ENCODE measurements around the gene NOS1AP.

Gene NOS1AP

DNA sequence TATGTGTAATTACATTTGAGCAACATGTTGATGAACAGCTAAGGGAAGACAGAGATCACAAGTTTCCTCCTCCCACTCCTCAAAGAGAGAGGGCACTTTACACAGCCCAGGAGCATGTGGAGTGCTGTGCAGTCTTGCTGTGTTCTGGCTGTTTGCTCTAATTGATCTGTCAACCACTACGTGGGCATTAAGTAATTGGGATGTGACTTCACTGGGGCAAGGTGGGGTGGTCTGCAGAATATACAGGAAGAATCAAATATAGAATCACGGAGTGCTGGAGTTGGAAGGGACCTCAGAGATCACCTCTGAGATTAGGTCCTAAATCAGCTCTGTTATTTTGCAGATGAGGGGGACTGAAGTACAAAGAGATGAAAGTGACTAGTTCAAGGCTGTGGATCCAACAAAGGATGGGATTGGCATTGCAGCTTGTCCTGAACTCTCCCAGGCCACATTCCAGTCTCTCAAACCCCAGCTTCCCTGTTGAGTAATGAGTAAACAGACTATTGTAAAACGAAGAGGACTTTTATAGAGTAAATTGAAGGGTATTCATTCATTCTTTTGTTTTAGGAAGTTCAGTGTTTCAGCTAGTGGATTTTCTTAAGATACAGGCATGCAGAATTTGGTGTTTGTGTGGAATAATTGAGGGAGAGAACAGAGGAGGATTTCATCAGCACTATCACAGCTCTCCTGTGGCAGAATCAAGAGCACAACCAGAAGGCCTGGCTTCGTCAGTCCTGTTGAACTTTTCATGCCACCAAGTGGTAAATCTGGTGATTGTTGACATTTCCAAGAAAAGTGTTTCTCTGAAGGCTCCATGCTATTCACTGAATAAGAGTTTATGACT is 22.4 kb downstream of the NOS1AP start:
- DNase-seq (ENCODE audit: low spot score in 2 of 2): no peak
- ATAC-seq: no peak
- Mint-ChIP-seq H3K9me3 (no peaks in the 10 kb centered on the region), H3K27ac (no peak overlapping the region), H3K4me1 (no peaks in the 10 kb centered on the region), H3K36me3 (no peaks in the 10 kb centered on the region), H3K4me3 (no peak overlapping the region)

DNA sequence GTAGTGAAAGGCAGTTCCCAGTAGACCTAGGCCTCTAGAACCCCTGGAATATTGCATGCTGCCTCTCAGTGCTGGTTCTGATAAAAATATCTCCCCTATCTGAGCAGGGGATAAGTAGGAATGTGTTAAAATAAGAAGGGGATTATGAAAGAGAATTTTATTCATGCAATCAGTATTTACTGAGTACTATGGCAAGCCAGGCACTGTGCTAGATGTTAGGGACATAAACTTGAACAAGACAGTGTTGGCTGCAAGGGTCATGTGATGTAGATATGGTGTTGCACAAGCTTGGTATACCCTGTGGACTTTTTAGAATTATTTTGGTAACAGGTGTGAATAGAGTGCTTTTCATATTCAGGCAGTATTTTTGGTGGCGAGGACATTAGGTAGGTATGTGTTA is 23.6 kb downstream of the NOS1AP start:
- Mint-ChIP-seq H3K4me1 (no peaks in the 10 kb centered on the region), H3K27ac (no peak overlapping the region)

DNA sequence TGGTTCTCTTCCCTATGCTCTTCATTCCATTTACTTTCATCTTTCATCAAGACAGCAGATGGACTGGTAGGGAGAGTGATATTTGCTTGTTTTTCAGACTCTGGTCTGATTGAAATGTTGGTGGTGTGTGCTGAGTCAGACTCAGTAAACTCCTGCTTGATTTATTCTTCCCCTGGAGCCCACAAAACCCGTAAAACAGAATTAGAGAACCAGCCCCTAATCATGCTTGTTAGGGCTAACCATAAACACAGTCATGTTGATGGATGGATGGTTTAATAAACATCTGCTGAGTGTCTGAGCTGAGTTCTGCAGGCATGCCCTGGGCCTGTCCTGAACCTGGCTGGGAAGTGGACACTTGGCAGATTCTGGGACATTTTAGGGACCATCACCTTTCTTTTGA is 24.8 kb downstream of the NOS1AP start:
- DNase-seq (ENCODE audit: low spot score in 2 of 2): no peak
- Mint-ChIP-seq H3K4me1 (no peaks in the 10 kb centered on the region), H3K9me3 (no peaks in the 10 kb centered on the region), H3K27ac (no peak overlapping the region), H3K36me3 (no peaks in the 10 kb centered on the region), H3K4me3 (no peak overlapping the region)
- no peak for ATAC-seq

More for the DNA sequence above, 23.6 kb downstream of the NOS1AP start:
- Mint-ChIP-seq H3K9me3 (no peaks in the 10 kb centered on the region), H3K4me3 (no peak overlapping the region), H3K36me3 (no peaks in the 10 kb centered on the region)
- ATAC-seq (no peak), DNase-seq (ENCODE audit: low spot score in 2 of 2) (no peak)

DNA sequence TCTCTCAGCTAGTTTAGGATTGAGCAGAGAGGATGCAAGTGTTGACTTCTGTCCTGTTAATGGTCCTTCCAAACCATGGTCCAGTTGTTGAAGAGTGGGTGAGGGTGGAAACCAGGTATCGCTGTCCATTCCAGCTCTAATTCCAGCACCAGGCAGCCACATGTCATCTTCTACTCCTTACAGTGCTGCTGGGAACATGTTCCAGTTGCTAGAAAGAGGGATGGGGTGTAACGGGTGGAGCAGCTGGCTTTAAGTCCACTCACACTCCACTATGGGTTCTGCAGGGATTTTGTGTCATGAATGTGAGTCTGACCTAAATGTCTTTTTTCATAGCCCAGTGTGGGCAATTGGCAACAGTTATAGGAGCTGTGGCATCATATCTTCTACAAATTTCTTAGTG is 25.2 kb downstream of the NOS1AP start:
- H3K27ac Mint-ChIP-seq: no peak overlapping the region
- H3K9me3 Mint-ChIP-seq: no peaks in the 10 kb centered on the region
- DNase-seq (ENCODE audit: low spot score in 2 of 2) (no peak), ATAC-seq (no peak)
- H3K4me1 Mint-ChIP-seq: no peaks in the 10 kb centered on the region
- no peaks in the 10 kb centered on the region for H3K36me3 Mint-ChIP-seq
- H3K4me3 Mint-ChIP-seq: no peak overlapping the region

DNA sequence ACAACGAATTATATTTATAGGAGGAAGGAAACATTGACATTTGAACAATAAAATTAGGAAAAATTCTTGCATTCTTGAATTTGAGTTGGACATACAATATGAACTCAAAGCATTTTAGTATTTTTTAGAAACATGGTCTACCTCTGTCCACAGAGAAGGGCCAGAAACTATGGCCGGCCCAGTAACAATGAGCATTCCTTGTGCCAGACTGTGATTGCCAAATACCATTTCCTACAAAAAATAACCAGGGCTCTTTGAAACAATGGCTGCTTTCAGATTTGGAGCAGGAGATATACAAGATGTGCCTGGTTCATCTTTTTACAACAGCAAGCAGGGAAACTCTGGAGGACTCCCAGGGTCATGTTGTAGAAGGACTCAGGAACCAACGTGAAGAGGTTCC is 38.4 kb downstream of the NOS1AP start:
- H3K27ac Mint-ChIP-seq: no peak overlapping the region
- peaks cover 7% of the 10 kb centered on the region for H3K9me3 Mint-ChIP-seq
- ATAC-seq: no peak
- no peak for DNase-seq (ENCODE audit: low spot score in 2 of 2)
- H3K4me3 Mint-ChIP-seq: no peak overlapping the region
- no peaks in the 10 kb centered on the region for H3K36me3 Mint-ChIP-seq
- no peaks in the 10 kb centered on the region for H3K4me1 Mint-ChIP-seq

DNA sequence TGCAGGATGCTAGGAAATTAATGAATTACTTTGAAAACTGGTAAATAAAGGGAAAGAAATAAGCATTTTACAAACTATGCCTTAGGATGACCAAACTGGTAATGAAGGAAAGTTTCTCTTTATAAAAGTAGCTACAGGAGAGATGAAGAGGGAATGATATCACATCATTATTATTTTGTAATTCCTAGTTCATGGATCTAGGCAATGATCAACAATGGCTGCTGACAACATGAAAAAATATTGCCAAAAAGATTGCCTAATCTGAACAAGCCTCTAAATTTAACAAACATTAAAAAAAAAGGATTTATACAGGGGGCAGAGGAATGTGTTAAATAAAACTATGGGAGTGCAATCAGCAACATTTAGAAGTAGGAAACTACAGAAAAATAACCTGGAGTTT is 38.9 kb downstream of the NOS1AP start:
- Mint-ChIP-seq H3K4me3 (no peak overlapping the region), H3K27ac (no peak overlapping the region), H3K36me3 (no peaks in the 10 kb centered on the region), H3K9me3 (peaks cover 7% of the 10 kb centered on the region), H3K4me1 (peaks cover 4% of the 10 kb centered on the region)
- ATAC-seq (no peak), DNase-seq (ENCODE audit: low spot score in 2 of 2) (no peak)

DNA sequence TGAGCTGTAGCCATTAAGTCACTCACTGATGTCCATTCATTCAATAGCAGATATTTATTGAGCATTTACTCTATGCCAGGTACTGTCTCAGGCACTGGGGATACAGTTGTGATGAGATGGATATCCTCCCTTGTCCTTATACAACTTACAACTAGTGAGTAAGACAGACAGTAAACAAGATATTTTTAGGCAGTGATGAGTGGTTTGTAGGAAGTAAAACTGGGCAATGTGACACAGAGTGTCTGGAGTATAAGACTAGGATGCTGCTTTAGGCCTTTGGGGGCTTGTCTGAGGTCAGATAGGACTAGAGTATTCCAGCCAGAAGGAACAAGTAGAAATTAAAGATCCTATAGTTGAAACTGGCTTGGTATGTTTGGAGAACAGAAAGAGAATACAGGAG is 41.4 kb downstream of the NOS1AP start:
- Mint-ChIP-seq H3K4me1 (peaks cover 11% of the 10 kb centered on the region), H3K27ac (no peak overlapping the region), H3K9me3 (peaks cover 5% of the 10 kb centered on the region), H3K36me3 (no peaks in the 10 kb centered on the region), H3K4me3 (no peak overlapping the region)
- no peak for ATAC-seq
- DNase-seq (ENCODE audit: low spot score in 2 of 2): no peak

DNA sequence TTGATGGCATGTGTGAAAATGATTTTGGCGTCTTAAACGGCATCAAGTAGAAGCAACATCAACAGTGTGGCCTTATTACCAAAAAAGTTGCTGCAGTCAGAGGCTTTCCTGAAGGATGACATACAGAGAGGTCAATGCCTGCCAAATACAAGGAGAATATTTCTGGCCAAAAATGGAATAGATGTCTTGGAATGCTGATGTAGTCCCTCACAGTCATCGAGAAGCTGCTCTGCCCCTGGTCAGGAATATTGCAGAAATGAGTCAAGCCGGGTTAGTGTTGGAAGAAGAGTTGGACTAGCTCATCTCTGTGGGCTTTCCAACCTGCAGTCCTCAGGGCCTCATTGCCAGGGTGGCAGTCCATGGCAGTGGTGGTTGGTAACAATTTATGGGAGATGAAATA is 42.1 kb downstream of the NOS1AP start:
- no peak for DNase-seq (ENCODE audit: low spot score in 2 of 2)
- Mint-ChIP-seq H3K27ac (no peak overlapping the region), H3K36me3 (no peaks in the 10 kb centered on the region), H3K4me1 (peaks cover 11% of the 10 kb centered on the region), H3K9me3 (peaks cover 5% of the 10 kb centered on the region), H3K4me3 (no peak overlapping the region)
- ATAC-seq: no peak

DNA sequence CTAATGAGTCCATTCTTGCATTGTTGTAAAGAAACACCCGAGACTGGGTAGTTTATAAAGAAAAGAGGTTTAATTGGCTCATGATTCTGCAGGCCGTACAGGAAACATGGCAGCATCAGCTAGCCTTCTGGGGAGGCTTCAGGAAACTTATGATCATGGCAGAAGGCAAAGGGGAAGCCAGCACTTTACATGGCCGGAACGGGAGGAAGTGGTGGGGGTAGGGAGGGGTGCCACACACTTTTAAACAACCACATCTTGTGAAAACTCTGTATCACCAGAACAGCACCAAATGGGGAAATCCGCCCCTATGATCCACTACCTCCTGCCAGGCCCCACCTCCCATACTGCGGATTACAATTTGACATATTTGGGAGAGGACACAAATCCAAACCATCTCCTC is 43.9 kb downstream of the NOS1AP start:
- no peak overlapping the region for H3K27ac Mint-ChIP-seq
- H3K4me3 Mint-ChIP-seq: no peak overlapping the region
- DNase-seq (ENCODE audit: low spot score in 2 of 2) (no peak), ATAC-seq (no peak)
- H3K4me1 Mint-ChIP-seq: peaks cover 11% of the 10 kb centered on the region
- no peaks in the 10 kb centered on the region for H3K36me3 Mint-ChIP-seq
- peaks cover 5% of the 10 kb centered on the region for H3K9me3 Mint-ChIP-seq

DNA sequence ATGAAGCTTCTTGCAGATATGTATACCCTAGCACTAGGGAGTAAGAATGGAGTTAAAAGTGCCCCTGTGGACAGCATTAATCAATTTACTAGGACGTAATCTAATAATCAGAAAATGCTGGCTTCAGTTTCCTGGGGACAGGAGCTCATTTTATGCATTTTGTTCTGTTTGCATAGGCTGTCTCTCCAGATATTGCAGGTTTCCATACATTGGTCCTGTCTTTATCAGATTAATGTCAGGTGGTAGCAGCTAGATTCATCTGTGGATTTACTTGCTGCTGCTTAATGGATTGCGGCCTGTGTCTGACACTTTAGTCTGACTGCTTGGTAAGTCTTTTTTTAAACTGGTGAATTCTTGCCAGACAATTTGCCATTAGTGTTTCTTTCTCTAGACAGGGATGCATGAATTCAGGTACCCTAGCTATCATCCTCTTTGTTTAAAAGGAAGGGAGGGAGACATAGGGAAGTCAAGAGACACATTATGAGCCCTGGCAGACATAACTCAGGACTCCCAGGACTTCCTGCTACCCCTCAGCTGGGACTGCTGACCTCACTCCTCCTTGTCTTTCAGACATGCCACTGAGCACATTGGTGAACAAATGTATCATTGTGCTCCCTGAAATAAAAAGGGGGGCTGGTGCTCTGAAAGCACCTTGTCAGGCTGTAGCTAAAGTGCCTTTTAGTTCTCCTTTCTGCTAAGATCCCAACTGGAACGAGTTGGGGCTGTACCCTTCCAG is 47.7 kb downstream of the NOS1AP start:
- H3K4me3 Mint-ChIP-seq: no peak overlapping the region
- H3K27ac Mint-ChIP-seq: no peak overlapping the region
- peaks cover 11% of the 10 kb centered on the region for H3K4me1 Mint-ChIP-seq
- H3K36me3 Mint-ChIP-seq: no peaks in the 10 kb centered on the region
- DNase-seq (ENCODE audit: low spot score in 2 of 2): no peak
- ATAC-seq: no peak
- H3K9me3 Mint-ChIP-seq: no peaks in the 10 kb centered on the region

DNA sequence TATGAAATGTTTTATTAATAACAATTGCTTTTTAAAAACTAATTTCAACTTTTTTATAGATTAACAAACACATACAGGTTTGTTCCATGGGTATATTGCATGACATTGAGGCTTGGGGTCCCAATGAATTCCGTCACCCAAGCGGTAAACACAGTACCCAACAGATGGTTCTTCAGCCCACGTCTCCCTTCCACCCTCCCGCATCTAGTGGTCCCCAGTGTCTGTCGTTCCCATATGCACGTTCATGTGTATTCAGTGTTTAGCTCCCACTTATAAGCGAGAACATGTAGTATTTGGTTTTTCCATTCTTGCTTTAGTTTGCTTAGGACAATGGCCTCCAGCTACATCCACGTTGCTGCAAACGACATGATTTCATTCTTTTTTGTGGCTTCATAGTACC is 48.6 kb downstream of the NOS1AP start:
- Mint-ChIP-seq H3K9me3 (no peaks in the 10 kb centered on the region), H3K4me1 (peaks cover 10% of the 10 kb centered on the region), H3K36me3 (no peaks in the 10 kb centered on the region), H3K4me3 (no peak overlapping the region), H3K27ac (no peak overlapping the region)
- ATAC-seq: no peak
- DNase-seq (ENCODE audit: low spot score in 2 of 2): no peak

DNA sequence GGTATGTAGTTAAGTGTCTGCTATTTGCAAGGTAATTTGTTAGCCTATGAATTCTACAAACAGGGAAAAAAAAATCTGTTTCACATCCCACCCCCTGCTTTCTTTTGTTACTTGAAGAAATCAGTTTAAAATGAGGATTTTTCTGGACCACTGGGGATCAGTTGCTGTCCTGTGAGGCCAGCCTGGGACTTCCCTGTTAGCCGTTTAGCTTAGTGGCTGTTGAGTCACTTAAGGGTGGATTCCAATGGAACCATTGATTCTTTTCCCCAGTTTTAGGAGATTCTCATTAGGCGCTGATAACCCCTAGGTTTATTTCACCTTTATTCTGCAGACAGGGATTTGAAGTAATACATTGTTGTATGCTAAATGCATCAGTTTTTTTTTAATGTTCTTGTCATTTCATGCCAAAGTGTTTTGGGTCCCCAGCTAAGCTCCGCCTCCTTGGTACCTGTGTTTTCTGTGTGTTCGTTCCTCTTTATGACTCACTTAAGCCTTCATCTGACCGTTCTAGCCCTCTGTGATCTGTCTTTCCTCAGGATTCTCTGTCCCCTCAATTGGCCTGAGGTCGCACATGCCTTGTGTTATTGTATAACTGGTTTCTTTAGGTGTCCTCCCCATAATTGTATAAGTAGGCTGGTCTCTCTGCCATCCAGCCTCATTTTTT is 59.3 kb downstream of the NOS1AP start:
- H3K9me3 Mint-ChIP-seq: no peaks in the 10 kb centered on the region
- no peak for ATAC-seq
- no peak overlapping the region for H3K4me3 Mint-ChIP-seq
- H3K27ac Mint-ChIP-seq: no peak overlapping the region
- no peaks in the 10 kb centered on the region for H3K36me3 Mint-ChIP-seq
- H3K4me1 Mint-ChIP-seq: no peaks in the 10 kb centered on the region
- DNase-seq (ENCODE audit: low spot score in 2 of 2): no peak

DNA sequence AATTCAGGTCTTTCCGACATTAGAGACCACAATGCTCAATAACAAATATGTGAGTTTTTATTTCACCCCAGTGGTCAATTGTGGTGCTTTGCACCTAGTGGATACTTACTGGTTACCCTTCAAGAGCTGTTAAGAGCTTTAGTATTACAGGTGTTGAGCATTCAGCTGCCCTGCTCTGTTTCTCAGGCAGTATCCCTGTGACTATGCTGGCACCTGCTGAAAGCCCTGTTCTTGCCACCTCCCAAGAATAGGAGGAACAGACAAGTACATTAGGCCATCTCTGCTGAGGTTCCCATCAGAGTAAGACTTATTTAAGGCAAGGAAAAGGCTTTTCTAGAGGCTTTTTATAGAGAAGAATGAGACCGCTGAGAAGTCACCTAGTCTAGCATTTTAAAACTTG is 60.8 kb downstream of the NOS1AP start:
- Mint-ChIP-seq H3K27ac (no peak overlapping the region), H3K4me3 (no peak overlapping the region), H3K4me1 (no peaks in the 10 kb centered on the region), H3K36me3 (no peaks in the 10 kb centered on the region), H3K9me3 (no peaks in the 10 kb centered on the region)
- ATAC-seq: no peak
- DNase-seq (ENCODE audit: low spot score in 2 of 2): no peak

DNA sequence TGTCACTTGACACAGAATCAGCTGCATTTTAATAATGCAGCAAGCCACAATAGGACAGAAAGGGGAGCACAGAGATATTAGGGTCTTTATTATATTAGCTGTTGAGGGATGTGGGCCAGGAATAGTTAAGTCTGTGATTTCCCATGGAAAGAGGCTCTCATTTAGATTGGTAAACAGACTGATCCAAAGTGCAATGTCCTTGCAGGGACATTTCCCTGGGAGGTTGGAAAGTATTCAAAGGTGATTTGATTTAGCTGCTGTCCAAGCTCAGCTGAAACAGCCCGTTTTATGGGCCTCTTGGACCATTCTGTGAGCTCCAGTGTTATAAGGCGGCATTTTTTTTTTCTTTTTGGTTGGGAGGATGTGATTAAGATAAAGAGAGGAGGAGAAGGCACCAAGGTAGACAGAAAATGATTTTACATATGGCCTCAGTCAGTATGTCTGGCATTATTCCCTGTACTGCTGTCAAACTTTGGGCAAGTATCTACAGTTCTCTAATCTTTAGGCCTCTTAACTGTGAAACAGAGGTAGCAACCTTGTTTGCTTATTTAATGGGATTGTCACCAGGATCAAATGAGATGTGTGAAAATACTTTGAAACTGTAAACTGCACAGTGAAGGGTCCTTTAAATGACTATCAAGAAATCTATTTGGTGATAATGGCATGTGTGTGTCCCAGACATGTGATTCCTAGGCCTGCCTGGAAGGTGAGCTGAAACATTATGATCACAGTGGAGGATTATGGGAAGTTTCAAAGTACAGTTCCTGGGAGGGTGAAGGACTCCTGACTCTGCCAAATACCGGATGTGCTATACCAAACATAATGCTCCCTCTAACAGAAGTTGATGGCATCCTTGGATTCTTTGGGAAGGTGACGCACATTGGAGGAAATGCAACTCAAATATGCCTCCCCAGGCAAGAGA is 62.2 kb downstream of the NOS1AP start:
- Mint-ChIP-seq H3K9me3 (no peaks in the 10 kb centered on the region), H3K4me1 (no peaks in the 10 kb centered on the region), H3K36me3 (no peaks in the 10 kb centered on the region), H3K4me3 (no peak overlapping the region), H3K27ac (no peak overlapping the region)
- no peak for ATAC-seq
- no peak for DNase-seq (ENCODE audit: low spot score in 2 of 2)

DNA sequence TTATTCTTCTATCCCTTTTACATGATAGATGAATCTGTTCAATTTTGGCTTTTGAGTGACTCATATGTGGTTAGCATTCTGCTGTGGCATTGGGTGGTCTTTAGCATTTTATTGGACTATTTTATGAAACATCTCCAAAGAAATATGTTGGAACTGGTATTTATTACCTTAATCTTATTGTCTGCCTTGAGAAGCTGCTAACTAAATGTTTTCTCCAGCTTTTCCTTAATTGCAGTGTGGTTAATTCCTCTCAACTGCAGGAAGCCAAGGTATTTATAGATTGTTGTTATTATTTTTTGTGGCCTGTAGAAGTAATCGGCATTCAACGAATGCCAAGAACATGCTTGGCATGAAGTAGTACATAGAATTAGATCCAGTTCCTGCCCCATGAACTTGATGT is 64.1 kb downstream of the NOS1AP start:
- Mint-ChIP-seq H3K27ac (no peak overlapping the region), H3K4me1 (no peaks in the 10 kb centered on the region), H3K9me3 (no peaks in the 10 kb centered on the region), H3K4me3 (no peak overlapping the region), H3K36me3 (no peaks in the 10 kb centered on the region)
- ATAC-seq (no peak), DNase-seq (ENCODE audit: low spot score in 2 of 2) (no peak)

Data from stimulated activated effector memory CD8-positive, alpha-beta T cell treated with anti-CD3 and anti-CD28 coated beads, Interleukin-12 subunit alpha, Interleukin-12 subunit beta, amount 100 ng/mL, for 72 hours (primary cell).